ENCODE results near the gene HDGFL3.

- no peak for TF ChIP-seq CTCF (IDR thresholded peaks at IDR 0.05)
- no peak for TF ChIP-seq POLR2A (IDR thresholded peaks at IDR 0.05)
- no peak for TF ChIP-seq POLR2AphosphoS5 (IDR thresholded peaks at IDR 0.05; ENCODE audit: insufficient read depth in 1 of 2, low read depth in 1 of 2)
Observed at GRCh38 chr15:83112956-83113299, 94.7 kb downstream of the HDGFL3 start.
